CD14-positive monocyte (primary cell): ENCODE results near the gene REC8. TPM values are rescaled to one million over a fixed set of nuclear protein-coding genes. Genes with fewer than 3 reads are reported as not detected.

Source experiments
- DNase-seq, 3 donors: peaks; one replicate each; pipeline ENCODE4 v3.0.0-alpha.2; 2011 to 2022
- H2AFZ ChIP-seq: 2 replicates; pipeline ENCODE4 v1.6.0; 2012; ENCODE audit warnings: mild to moderate bottlenecking, low read depth, low read length, inconsistent platforms; ENCODE audit not compliant: insufficient read depth, poor library complexity, severe bottlenecking
- H3K27ac ChIP-seq, 2 donors: 1 replicate in 1 of 2; 2 replicates in 1 of 2; pipeline ENCODE4 v1.5.1; 2012 to 2013; ENCODE audit warnings: low read length in 2 of 2, control low read depth in 1 of 2, inconsistent platforms in 1 of 2, low read depth in 1 of 2, mild to moderate bottlenecking in 1 of 2
- H3K27me3 ChIP-seq, 2 donors: one replicate each; pipeline versions ENCODE4 v1.6.0 to v1.6.1; 2011 to 2013; ENCODE audit warnings: low read length in 2 of 2; ENCODE audit not compliant: control insufficient read depth in 2 of 2, insufficient read depth in 2 of 2
- H3K36me3 ChIP-seq, 2 donors: replicated peaks in 1 of 2; 1 replicate in 1 of 2; 2 replicates in 1 of 2; pipeline versions ENCODE4 v1.5.1 to v1.6.1; 2012 to 2013; ENCODE audit warnings: low read length in 2 of 2, control low read depth in 1 of 2, inconsistent platforms in 1 of 2, mild to moderate bottlenecking in 1 of 2; ENCODE audit not compliant: insufficient read depth in 2 of 2, control insufficient read depth in 1 of 2
- H3K4me1 ChIP-seq, 2 donors: 1 replicate in 1 of 2; 2 replicates in 1 of 2; pipeline versions ENCODE4 v1.5.1 to v1.6.1; 2012 to 2013; ENCODE audit warnings: low read length in 2 of 2, control low read depth in 1 of 2, inconsistent platforms in 1 of 2, mild to moderate bottlenecking in 1 of 2, moderate library complexity in 1 of 2; ENCODE audit not compliant: insufficient read depth in 2 of 2, control insufficient read depth in 1 of 2
- H3K4me2 ChIP-seq: replicated peaks from 2 replicates; pipeline ENCODE3; 2012; ENCODE audit warnings: low read length, moderate library complexity, mild to moderate bottlenecking; ENCODE audit not compliant: poor library complexity, severe bottlenecking; ENCODE audit errors: extremely low read depth
- H3K4me3 ChIP-seq, 3 experiments: fragments of 200-600 bp in 1 of 3; sonication (generic) in 1 of 3; replicated peaks in 1 of 3; 1 replicate in 2 of 3; 2 replicates in 1 of 3; pipeline ENCODE4 v1.5.1; 2011 to 2013; ENCODE audit warnings: low read length in 3 of 3, mild to moderate bottlenecking in 3 of 3, control low read depth in 2 of 3, low read depth in 2 of 3, inconsistent platforms in 1 of 3, moderate library complexity in 1 of 3
- H3K79me2 ChIP-seq: 2 replicates; pipeline ENCODE4 v1.6.0; 2012; ENCODE audit warnings: mild to moderate bottlenecking, control low read depth, inconsistent platforms, low read length, moderate library complexity; ENCODE audit not compliant: insufficient read depth
- H3K9ac ChIP-seq: 2 replicates; pipeline ENCODE4 v1.6.0; 2017; ENCODE audit warnings: low read length, mild to moderate bottlenecking; ENCODE audit not compliant: insufficient read depth, poor library complexity, severe bottlenecking
- H3K9me3 ChIP-seq, 2 donors: replicated peaks in 1 of 2; 1 replicate in 1 of 2; 2 replicates in 1 of 2; pipeline versions ENCODE4 v1.5.1 to v1.6.1; 2012 to 2013; ENCODE audit warnings: low read length in 2 of 2, control low read depth in 1 of 2; ENCODE audit not compliant: control insufficient read depth in 1 of 2, insufficient read depth in 1 of 2
- H4K20me1 ChIP-seq: 2 replicates; pipeline ENCODE4 v1.6.0; 2012; ENCODE audit warnings: mild to moderate bottlenecking, low read length, control low read depth, moderate library complexity; ENCODE audit not compliant: insufficient read depth
- H3K27ac Mint-ChIP-seq, 7 donors: one replicate each; pipeline ENCODE4 v1.8.0; 2020; ENCODE audit warnings: mild to moderate bottlenecking in 7 of 7, mixed read lengths in 7 of 7, moderate library complexity in 6 of 7, inconsistent platforms in 2 of 7
- H3K27me3 Mint-ChIP-seq, 3 donors: one replicate each; pipeline ENCODE4 v1.8.0; 2021 to 2022; ENCODE audit warnings: low read depth in 3 of 3, mild to moderate bottlenecking in 3 of 3, mixed read lengths in 3 of 3, moderate library complexity in 3 of 3, inconsistent platforms in 1 of 3
- H3K36me3 Mint-ChIP-seq, 2 donors: one replicate each; pipeline ENCODE4 v1.8.0; 2020; ENCODE audit warnings: mixed read lengths in 2 of 2, inconsistent platforms in 1 of 2, mild to moderate bottlenecking in 1 of 2
- H3K4me1 Mint-ChIP-seq: one replicate; pipeline ENCODE4 v1.8.0; 2020; ENCODE audit warnings: mild to moderate bottlenecking, mixed read lengths
- H3K4me3 Mint-ChIP-seq, 2 donors: one replicate each; pipeline ENCODE4 v1.8.0; 2020; ENCODE audit warnings: mild to moderate bottlenecking in 2 of 2, mixed read lengths in 2 of 2, moderate library complexity in 1 of 2
- H3K9me3 Mint-ChIP-seq, 7 donors: one replicate each; pipeline ENCODE4 v1.8.0; 2020 to 2022; ENCODE audit warnings: mixed read lengths in 7 of 7, mild to moderate bottlenecking in 6 of 7, moderate library complexity in 6 of 7, inconsistent platforms in 2 of 7
- WGBS: methylation state at CpG from one replicate; pipeline ENCODE4 v1.1.5; 2013; ENCODE audit warnings: missing lambda C conversion rate; ENCODE audit not compliant: insufficient coverage; 5-methylcytosine and 5-hydroxymethylcytosine counted together
- intact Hi-C, 2 donors: fragments of 100-400 bp; cut with micrococcal nuclease; formaldehyde crosslinking; loops; one replicate each; pipeline versions ENCODE4 v1.15.0 to v1.15.1; 2023
- polyA plus RNA-seq, 3 donors: library from polyadenylated mRNA; depleted of rRNA in 1 of 3; unstranded in 2 of 3; stranded (reverse) in 1 of 3; fragments of 300-500 nt in 2 of 3; fragments of >200 nt in 1 of 3; fragmentation: Illumina TruSeq in 2 of 3; gene quantifications; 1 replicate in 2 of 3; 2 replicates in 1 of 3; pipeline ENCODE4 v1.2.3, GENCODE V29; 2012 to 2021
- TF ChIP-seq, protein P1 (sequence below): fragments of 200-600 bp; IDR thresholded peaks from one replicate; pipeline ENCODE4 v1.8.0; 2022; ENCODE audit warnings: antibody characterized with exemption, mild to moderate bottlenecking

The REC8 gene
- polyA plus RNA-seq, 3 donors = 1.4 to 46.4 (median 2.3) TPM

GRCh38 chr14:24207104-24207551 lies 35.2 kb downstream of the REC8 start:
- Mint-ChIP-seq H3K4me3 (no peak overlapping the region), H3K36me3 (peaks cover 78 to 83% of the 10 kb centered on the region in 2 donors), H3K4me1 (peaks cover 12% of the 10 kb centered on the region), H3K27me3 (no peaks in the 10 kb centered on the region), H3K9me3 (peaks cover 0 to 11% (median 6%) of the 10 kb centered on the region in 7 donors), H3K27ac (peak overlapping the region in 4 of 7 donors; percentile 1 to 72 (median 36))
- TF ChIP-seq, protein P1, sequence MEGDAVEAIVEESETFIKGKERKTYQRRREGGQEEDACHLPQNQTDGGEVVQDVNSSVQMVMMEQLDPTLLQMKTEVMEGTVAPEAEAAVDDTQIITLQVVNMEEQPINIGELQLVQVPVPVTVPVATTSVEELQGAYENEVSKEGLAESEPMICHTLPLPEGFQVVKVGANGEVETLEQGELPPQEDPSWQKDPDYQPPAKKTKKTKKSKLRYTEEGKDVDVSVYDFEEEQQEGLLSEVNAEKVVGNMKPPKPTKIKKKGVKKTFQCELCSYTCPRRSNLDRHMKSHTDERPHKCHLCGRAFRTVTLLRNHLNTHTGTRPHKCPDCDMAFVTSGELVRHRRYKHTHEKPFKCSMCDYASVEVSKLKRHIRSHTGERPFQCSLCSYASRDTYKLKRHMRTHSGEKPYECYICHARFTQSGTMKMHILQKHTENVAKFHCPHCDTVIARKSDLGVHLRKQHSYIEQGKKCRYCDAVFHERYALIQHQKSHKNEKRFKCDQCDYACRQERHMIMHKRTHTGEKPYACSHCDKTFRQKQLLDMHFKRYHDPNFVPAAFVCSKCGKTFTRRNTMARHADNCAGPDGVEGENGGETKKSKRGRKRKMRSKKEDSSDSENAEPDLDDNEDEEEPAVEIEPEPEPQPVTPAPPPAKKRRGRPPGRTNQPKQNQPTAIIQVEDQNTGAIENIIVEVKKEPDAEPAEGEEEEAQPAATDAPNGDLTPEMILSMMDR = no peak
- peaks cover 0 to 2% of the 10 kb centered on the region in 2 donors for H3K4me1 ChIP-seq
- intact Hi-C loops = no loop called here
- H2AFZ ChIP-seq = no peak overlapping the region
- peak overlapping the region in 1 of 2 donors; percentile 31 for H3K27ac ChIP-seq
- peaks cover 38% of the 10 kb centered on the region for H4K20me1 ChIP-seq
- no peak overlapping the region for H3K4me2 ChIP-seq
- no peaks in the 10 kb centered on the region for H3K27me3 ChIP-seq
- H3K79me2 ChIP-seq = peaks cover 23% of the 10 kb centered on the region
- H3K9ac ChIP-seq = no peak overlapping the region
- H3K9me3 ChIP-seq = peaks cover 0 to 2% of the 10 kb centered on the region in 2 donors
- WGBS = 98% methylated on average over 5 of the region's 5 CpGs
- no peak for DNase-seq
- peaks cover 63 to 90% of the 10 kb centered on the region in 2 donors for H3K36me3 ChIP-seq
- H3K4me3 ChIP-seq = no peak overlapping the region

DNA sequence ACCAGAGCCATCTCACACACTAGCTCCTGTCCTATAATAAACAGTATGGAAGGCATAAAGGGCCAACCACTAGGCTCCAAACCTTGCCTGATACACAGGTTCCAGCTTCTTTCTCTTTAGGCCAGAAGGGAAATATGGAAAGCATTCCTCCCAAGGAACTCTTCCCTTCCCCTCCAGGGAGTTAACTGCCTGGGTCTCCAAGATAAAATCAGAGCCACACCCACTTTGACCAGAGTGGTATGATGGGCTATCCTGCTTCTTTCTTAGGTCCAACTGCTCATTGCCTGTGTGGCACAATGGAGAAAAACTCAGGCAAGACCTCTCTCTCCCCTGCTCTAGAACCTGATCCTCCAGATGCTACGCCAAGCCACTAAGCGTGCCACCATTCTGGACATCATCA lies 35.7 kb downstream of the REC8 start:
- peaks cover 63 to 85% of the 10 kb centered on the region in 2 donors for H3K36me3 ChIP-seq
- no peak overlapping the region for H3K27ac Mint-ChIP-seq
- peaks cover 26% of the 10 kb centered on the region for H3K79me2 ChIP-seq
- H4K20me1 ChIP-seq = peaks cover 38% of the 10 kb centered on the region
- peaks cover 73 to 78% of the 10 kb centered on the region in 2 donors for H3K36me3 Mint-ChIP-seq
- whole genome bisulfite sequencing = 100% methylated on average over 2 of the region's 2 CpGs
- no peak overlapping the region for H3K4me3 Mint-ChIP-seq
- H3K27me3 ChIP-seq = no peaks in the 10 kb centered on the region
- peaks cover 16% of the 10 kb centered on the region for H3K4me1 Mint-ChIP-seq
- intact Hi-C loops = no loop called here
- no peak overlapping the region for H3K4me2 ChIP-seq
- no peak overlapping the region for H3K9ac ChIP-seq
- TF ChIP-seq, protein P1 = no peak
- peak overlapping the region in 1 of 2 donors; percentile 31 for H3K27ac ChIP-seq
- H3K9me3 Mint-ChIP-seq = peaks cover 0 to 8% (median 4%) of the 10 kb centered on the region in 7 donors
- peaks cover 4 to 7% of the 10 kb centered on the region in 2 donors for H3K4me1 ChIP-seq
- peaks cover 0 to 2% of the 10 kb centered on the region in 2 donors for H3K9me3 ChIP-seq
- no peak overlapping the region for H3K4me3 ChIP-seq
- no peak for DNase-seq
- H3K27me3 Mint-ChIP-seq = no peaks in the 10 kb centered on the region
- H2AFZ ChIP-seq = no peak overlapping the region
